Liver (tissue), 3 donors: ENCODE measurements around the gene UGT1A5.

Experiments
- CTCF ChIP-seq: fragments of 150-350 bp; IDR thresholded peaks from 2 replicates; pipeline ENCODE4 v1.5.1; 2017; ENCODE audit warnings: improper control_type of control experiment, low read depth, low read length; ENCODE audit not compliant: missing input control
- EGR1 ChIP-seq, 2 donors: IDR thresholded peaks; 2 replicates each; pipeline ENCODE4 v1.6.1; 2016 to 2018; ENCODE audit warnings: antibody characterized with exemption in 2 of 2, low read depth in 2 of 2
- FOXA1 ChIP-seq: IDR thresholded peaks from 2 replicates; pipeline ENCODE4 v1.6.1; 2016; ENCODE audit warnings: antibody characterized with exemption
- GABPA ChIP-seq, 2 donors: IDR thresholded peaks in 1 of 2; conservative IDR thresholded peaks in 1 of 2; 2 replicates each; pipeline ENCODE4 v1.6.1; 2016; ENCODE audit warnings: antibody characterized with exemption in 2 of 2, mild to moderate bottlenecking in 1 of 2, moderate library complexity in 1 of 2
- JUND ChIP-seq, 2 donors: IDR thresholded peaks; 2 replicates each; pipeline ENCODE4 v1.6.1; 2016; ENCODE audit warnings: antibody characterized with exemption in 2 of 2
- RAD21 ChIP-seq, 2 donors: IDR thresholded peaks; 2 replicates each; pipeline ENCODE4 v1.6.1; 2016; ENCODE audit warnings: antibody characterized with exemption in 2 of 2, mild to moderate bottlenecking in 2 of 2
- REST ChIP-seq: IDR thresholded peaks from 2 replicates; pipeline ENCODE4 v1.6.1; 2016; ENCODE audit warnings: antibody characterized with exemption, mild to moderate bottlenecking
- RXRA ChIP-seq, 2 donors: IDR thresholded peaks; 2 replicates each; pipeline ENCODE4 v1.6.1; 2017 to 2018; ENCODE audit warnings: antibody characterized with exemption in 2 of 2, mild to moderate bottlenecking in 1 of 2
- SP1 ChIP-seq: IDR thresholded peaks from 2 replicates; pipeline ENCODE4 v1.6.1; 2018; ENCODE audit warnings: antibody characterized with exemption, mild to moderate bottlenecking
- TAF1 ChIP-seq: conservative IDR thresholded peaks from 2 replicates; pipeline ENCODE4 v1.6.1; 2016; ENCODE audit warnings: antibody characterized with exemption, mild to moderate bottlenecking
- YY1 ChIP-seq: IDR thresholded peaks from 2 replicates; pipeline ENCODE4 v1.6.1; 2016; ENCODE audit warnings: antibody characterized with exemption, mild to moderate bottlenecking
- TF ChIP-seq, protein P1 (sequence below): IDR thresholded peaks from 2 replicates; pipeline ENCODE4 v1.6.1; 2016; ENCODE audit warnings: antibody characterized with exemption
- TF ChIP-seq, protein P2 (sequence below): IDR thresholded peaks from 2 replicates; pipeline ENCODE4 v1.6.1; 2016; ENCODE audit warnings: antibody characterized with exemption
- donor health status: healthy.
- donor health status: healthy.

DNA sequence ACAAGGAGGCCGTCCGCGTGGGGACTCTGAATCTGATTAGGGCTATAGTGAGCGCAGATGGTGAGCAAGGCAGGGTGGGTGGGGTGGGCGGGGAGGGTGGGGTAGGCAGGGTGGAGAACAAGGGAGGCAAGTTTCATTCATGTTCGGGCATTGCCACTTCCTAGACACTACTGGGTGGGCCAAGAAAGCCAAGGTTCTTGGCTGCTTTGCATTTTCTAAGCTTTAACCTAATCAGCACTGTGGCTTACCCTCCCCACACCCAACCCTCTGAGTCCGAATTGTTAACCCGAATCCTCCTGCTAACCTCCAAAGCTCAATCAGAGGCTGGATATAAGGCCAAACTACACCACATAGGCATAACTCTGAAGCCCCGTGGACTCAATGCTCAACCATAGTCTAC is 83.5 kb downstream of the UGT1A5 start:
- TF ChIP-seq CTCF: no peak
- TF ChIP-seq, protein P1, sequence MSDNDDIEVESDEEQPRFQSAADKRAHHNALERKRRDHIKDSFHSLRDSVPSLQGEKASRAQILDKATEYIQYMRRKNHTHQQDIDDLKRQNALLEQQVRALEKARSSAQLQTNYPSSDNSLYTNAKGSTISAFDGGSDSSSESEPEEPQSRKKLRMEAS: no peak
- TF ChIP-seq REST: no peak
- TF ChIP-seq, protein P2, sequence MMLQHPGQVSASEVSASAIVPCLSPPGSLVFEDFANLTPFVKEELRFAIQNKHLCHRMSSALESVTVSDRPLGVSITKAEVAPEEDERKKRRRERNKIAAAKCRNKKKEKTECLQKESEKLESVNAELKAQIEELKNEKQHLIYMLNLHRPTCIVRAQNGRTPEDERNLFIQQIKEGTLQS: no peak
- no peak for TF ChIP-seq RAD21 (IDR thresholded peaks at IDR 0.05)
- TF ChIP-seq GABPA (IDR thresholded peaks at IDR 0.05 in 1 of 2, conservative IDR thresholded peaks at IDR 0.05 in 1 of 2): no peak
- TF ChIP-seq JUND (IDR thresholded peaks at IDR 0.05): no peak
- no peak for TF ChIP-seq SP1
- TF ChIP-seq YY1: no peak
- TF ChIP-seq EGR1 (IDR thresholded peaks at IDR 0.05; ENCODE audit: low read depth in 2 of 2): no peak
- TF ChIP-seq FOXA1: no peak
- no peak for TF ChIP-seq TAF1
- TF ChIP-seq RXRA (IDR thresholded peaks at IDR 0.05): no peak
